HFFc6 (cell line): Measurements from ENCODE around the gene HOXC9. TPM values are rescaled to one million over a fixed set of nuclear protein-coding genes. Genes with fewer than 3 reads are reported as not detected.

Experiments
- DNase-seq: peaks from one replicate; pipeline ENCODE4 v3.0.0-alpha.2; 2018
- H3K27ac Mint-ChIP-seq: 2 replicates; pipeline ENCODE4 v1.8.0; 2020; ENCODE audit warnings: mild to moderate bottlenecking, mixed read lengths
- H3K27me3 Mint-ChIP-seq: 2 replicates; pipeline ENCODE4 v1.8.0; 2021; ENCODE audit warnings: mild to moderate bottlenecking, moderate library complexity, mixed read lengths; ENCODE audit not compliant: insufficient read depth
- H3K36me3 Mint-ChIP-seq: 2 replicates; pipeline ENCODE4 v1.8.0; 2021; ENCODE audit warnings: low read depth, mixed read lengths
- H3K4me1 Mint-ChIP-seq: 2 replicates; pipeline ENCODE4 v1.8.0; 2020; ENCODE audit warnings: low read depth, mixed read lengths
- H3K4me3 Mint-ChIP-seq: 2 replicates; pipeline ENCODE4 v1.8.0; 2020; ENCODE audit warnings: mild to moderate bottlenecking, moderate library complexity, mixed read lengths
- H3K9me3 Mint-ChIP-seq: 2 replicates; pipeline ENCODE4 v1.8.0; 2020; ENCODE audit warnings: mild to moderate bottlenecking, mixed read lengths
- CTCF ChIP-seq: fragments of 200-600 bp; sonication (generic); IDR thresholded peaks from 2 replicates; pipeline ENCODE4 v1.5.0; 2021; ENCODE audit warnings: antibody characterized with exemption, mild to moderate bottlenecking
- total RNA-seq, 6 experiments: library from RNA; stranded (reverse); fragmentation: NEBNext Ultra II Directional; extraction: Animal tissue kit (Norgen Biotek cat#: 25700); gene quantifications; 2 replicates in 1 of 6; 3 replicates in 5 of 6; pipeline ENCODE4 v1.2.3, GENCODE V29; 2021

Gene HOXC9
- total RNA-seq, 6 experiments from 2014 or later, result 0.17 to 1.5 (median 1.1) TPM

GRCh38 chr12:54037360-54038283 is 37.7 kb downstream of the HOXC9 start:
- H3K27me3 Mint-ChIP-seq, result peaks cover 69% of the 10 kb centered on the region
- H3K4me3 Mint-ChIP-seq, result no peak overlapping the region
- no peak for DNase-seq
- TF ChIP-seq CTCF, result no peak
- peaks cover 8% of the 10 kb centered on the region; the same call in 1 of the 2 replicates for H3K4me1 Mint-ChIP-seq
- H3K36me3 Mint-ChIP-seq, result no peaks in the 10 kb centered on the region
- H3K27ac Mint-ChIP-seq, result no peak overlapping the region
- H3K9me3 Mint-ChIP-seq, result peaks cover 3% of the 10 kb centered on the region; the same call in 1 of the 2 replicates

GRCh38 chr12:54038284-54038870 is 38.4 kb downstream of the HOXC9 start:
- no peak for TF ChIP-seq CTCF
- no peak for DNase-seq
- peaks cover 70% of the 10 kb centered on the region for H3K27me3 Mint-ChIP-seq
- H3K4me1 Mint-ChIP-seq, result peaks cover 2% of the 10 kb centered on the region; the same call in 1 of the 2 replicates
- H3K36me3 Mint-ChIP-seq, result no peaks in the 10 kb centered on the region
- no peak overlapping the region for H3K4me3 Mint-ChIP-seq
- H3K9me3 Mint-ChIP-seq, result no peaks in the 10 kb centered on the region
- H3K27ac Mint-ChIP-seq, result no peak overlapping the region

- Mint-ChIP-seq H3K27ac (no peak overlapping the region), H3K9me3 (no peaks in the 10 kb centered on the region), H3K27me3 (peaks cover 73% of the 10 kb centered on the region), H3K36me3 (no peaks in the 10 kb centered on the region), H3K4me3 (no peak overlapping the region), H3K4me1 (no peaks in the 10 kb centered on the region)
- no peak for DNase-seq
- no peak for TF ChIP-seq CTCF
These were observed 39.0 kb downstream of the HOXC9 start for GRCh38 chr12:54038871-54039414.

- DNase-seq, result no peak
- Mint-ChIP-seq H3K36me3 (no peaks in the 10 kb centered on the region), H3K27ac (no peak overlapping the region), H3K4me3 (no peak overlapping the region), H3K9me3 (no peaks in the 10 kb centered on the region), H3K27me3 (peaks cover 75% of the 10 kb centered on the region), H3K4me1 (no peaks in the 10 kb centered on the region)
- no peak for TF ChIP-seq CTCF
These were observed 39.6 kb downstream of the HOXC9 start for GRCh38 chr12:54039417-54040147.

- no peak for TF ChIP-seq CTCF
- no peak overlapping the region for H3K4me3 Mint-ChIP-seq
- no peaks in the 10 kb centered on the region for H3K4me1 Mint-ChIP-seq
- peaks cover 75% of the 10 kb centered on the region for H3K27me3 Mint-ChIP-seq
- H3K9me3 Mint-ChIP-seq, result no peaks in the 10 kb centered on the region
- H3K27ac Mint-ChIP-seq, result no peak overlapping the region
- no peaks in the 10 kb centered on the region for H3K36me3 Mint-ChIP-seq
- DNase-seq, result no peak
These were observed 40.2 kb downstream of the HOXC9 start for GRCh38 chr12:54040148-54040494.
